ENCODE measurements around the gene MLPH.
A peak's percentile ranks its signal among the peaks of the same experiment; 100 is the strongest.

Gene MLPH

GRCh38 chr2:237486819-237487448, at the start of gene MLPH:
TSS of gene MLPH (plus strand) at chr2:237487251. CDS start at chr2:237493427, 6,176 bp downstream.
- no peak for DNase-seq (ENCODE audit: low read depth, low spot score)

- no peak for DNase-seq (ENCODE audit: low read depth, low spot score)
These were observed 49.5 kb upstream of the MLPH start for GRCh38 chr2:237437566-237437965.

- peak; percentile 34 for DNase-seq (ENCODE audit: low read depth, low spot score)
These were observed 48.7 kb upstream of the MLPH start for GRCh38 chr2:237438080-237438940.

DNA sequence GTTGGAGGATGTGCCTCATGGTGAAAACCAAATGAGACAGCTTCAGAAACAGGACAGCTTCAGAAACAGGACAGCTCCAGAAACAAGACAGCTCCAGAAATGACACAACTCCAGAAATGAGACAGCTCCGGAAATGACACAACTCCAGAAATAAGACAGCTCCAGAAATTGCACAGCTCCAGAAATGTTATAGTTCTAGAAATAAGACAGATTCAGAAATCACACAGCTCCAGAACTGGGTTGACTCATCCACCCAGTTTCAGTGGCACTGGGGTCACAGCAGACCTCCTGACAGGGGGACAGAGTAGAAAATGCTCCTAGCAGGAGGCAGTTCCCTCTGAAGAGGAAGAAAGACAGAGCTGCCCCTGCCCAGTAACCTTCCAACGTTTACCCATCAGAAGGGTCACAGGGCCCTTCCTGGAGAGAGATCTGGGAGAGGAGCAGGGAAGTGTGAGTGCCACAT, 46.2 kb upstream of the MLPH start:
- no peak for DNase-seq (ENCODE audit: low read depth, low spot score)

DNA sequence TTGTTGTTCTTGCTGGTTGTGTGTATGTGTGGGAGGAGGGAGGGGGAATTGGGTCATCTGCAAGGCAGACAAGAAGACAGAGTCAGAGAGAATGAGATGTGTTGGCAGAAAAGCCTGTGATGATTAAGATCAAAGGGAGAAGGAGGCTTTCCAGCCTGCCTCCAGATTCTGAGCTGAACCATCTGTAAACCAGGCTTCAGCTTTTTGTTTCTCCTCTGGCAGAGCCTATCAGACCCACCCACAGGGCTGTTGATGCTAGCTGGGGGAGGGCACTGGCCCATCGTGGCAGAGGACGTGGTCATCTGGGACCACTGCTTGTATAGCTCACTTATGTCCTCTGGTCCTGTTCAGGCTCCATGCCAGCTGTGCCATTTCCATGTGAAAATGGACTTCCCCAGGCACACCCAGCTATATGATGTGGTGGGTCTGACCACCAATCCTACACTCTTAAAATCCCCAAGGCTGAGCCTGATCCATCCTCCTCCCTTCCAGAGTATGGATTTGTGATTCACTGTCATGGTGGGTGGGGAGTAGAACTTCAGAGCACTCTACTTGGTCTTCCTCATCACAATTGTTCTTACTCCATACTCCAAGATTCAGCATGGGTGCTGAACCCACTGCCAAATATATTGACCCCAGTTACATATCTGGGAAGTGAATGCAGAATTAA, 45.3 kb upstream of the MLPH start:
- no peak for DNase-seq (ENCODE audit: low read depth, low spot score)

DNA sequence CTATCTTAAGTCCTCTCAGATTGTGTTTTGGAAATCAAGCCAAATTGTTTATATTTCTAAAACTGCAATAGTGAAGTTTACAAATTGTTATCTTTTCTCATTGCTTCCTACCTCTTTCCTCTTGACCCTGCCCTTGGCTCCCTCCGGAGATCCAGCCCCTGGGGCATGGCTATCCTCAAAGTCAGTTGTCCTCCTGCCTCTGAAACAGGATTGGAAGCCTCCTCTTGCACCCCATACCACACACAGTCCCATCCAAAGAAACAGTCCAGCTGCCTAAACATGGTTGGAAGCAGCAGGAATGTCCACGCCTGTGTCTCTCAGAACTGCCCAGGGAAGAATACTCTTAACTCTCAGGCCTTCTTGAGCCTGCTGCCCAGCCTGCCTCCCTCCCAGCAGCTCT, 43.0 kb upstream of the MLPH start:
- DNase-seq (ENCODE audit: low read depth, low spot score), result no peak

GRCh38 chr2:237445611-237446337, 41.3 kb upstream of the MLPH start:
- no peak for DNase-seq (ENCODE audit: low read depth, low spot score)

DNA sequence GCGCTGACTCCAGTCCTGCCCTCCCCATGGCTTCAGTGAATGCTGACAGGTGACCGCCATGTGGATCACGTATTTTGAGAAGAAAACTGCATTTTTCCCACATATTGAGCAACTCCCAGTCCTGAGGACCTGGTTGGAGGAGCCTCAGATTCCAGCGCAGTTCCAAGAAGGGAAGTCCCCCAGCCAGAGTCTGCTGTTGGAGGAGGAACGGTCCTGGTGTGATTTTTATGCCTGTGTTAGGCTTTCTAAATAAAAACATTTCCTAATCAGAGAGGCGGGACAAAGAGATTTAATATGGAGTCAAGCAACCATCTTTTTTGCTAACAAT, 40.7 kb upstream of the MLPH start:
- no peak for DNase-seq (ENCODE audit: low read depth, low spot score)

DNA sequence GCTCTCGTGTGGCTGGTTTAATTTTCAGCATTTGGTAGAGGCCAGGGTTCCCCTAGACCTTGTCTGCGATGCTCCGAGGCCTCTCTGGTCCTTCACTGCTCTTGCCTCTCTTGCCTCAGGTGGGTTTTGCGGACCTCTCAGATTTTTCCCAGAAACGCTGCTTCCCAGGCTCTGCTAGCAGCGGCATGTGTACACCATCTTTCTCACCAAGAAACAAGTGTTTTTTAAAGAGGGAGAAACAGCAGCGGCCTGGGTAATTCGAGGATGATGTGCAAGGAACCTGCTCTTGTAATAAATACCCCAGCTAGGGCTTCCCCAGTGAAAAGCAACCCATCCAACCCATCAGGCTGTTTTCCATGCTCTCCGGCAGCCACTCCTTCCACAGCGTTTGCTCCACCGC, 39.6 kb upstream of the MLPH start:
- DNase-seq (ENCODE audit: low read depth, low spot score), result no peak

DNA sequence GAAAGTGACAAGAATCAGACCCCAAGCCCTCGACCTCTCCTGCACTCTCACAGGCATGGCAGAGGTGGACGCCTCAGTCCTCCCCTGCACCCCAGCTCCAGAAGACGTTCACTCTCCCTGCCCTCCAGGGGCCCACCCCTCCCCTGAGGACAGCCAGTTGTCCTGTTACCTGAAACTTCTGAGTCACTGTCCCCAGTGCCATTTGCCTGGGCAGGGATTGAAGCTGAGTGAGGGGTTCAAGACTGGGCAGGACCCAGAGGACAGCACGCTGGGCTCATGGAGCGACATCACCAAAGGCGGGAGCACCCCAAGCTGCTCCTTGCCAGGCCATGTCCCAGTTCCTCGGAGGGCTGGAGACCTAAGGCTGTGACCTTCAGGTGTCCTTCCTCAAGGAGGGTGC, 38.9 kb upstream of the MLPH start:
- no peak for DNase-seq (ENCODE audit: low read depth, low spot score)

GRCh38 chr2:237448626-237449025, 38.4 kb upstream of the MLPH start:
- no peak for DNase-seq (ENCODE audit: low read depth, low spot score)

GRCh38 chr2:237449193-237449881, 37.7 kb upstream of the MLPH start:
- no peak for DNase-seq (ENCODE audit: low read depth, low spot score)

DNA sequence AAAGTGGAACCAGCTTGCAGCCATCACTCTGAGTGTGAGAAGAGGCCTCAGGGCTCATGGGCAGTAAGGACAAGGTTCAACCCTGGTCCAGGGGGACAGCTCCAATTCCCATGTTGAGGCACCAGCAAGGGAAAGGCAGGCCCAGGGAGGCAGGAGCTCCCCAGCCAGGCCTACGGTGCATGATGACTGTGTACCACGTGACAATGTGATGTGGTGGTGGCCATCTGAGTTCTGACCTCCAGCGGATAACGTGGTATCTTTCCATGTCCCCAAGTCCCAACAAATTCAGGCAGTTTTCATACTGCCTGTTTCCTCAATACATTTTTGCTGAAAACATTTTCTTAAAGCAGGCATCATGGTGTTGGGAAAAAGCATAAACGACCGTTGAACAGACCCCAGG, 36.9 kb upstream of the MLPH start:
- DNase-seq (ENCODE audit: low read depth, low spot score), result no peak

GRCh38 chr2:237450583-237450982, 36.5 kb upstream of the MLPH start:
- no peak for DNase-seq (ENCODE audit: low read depth, low spot score)

DNA sequence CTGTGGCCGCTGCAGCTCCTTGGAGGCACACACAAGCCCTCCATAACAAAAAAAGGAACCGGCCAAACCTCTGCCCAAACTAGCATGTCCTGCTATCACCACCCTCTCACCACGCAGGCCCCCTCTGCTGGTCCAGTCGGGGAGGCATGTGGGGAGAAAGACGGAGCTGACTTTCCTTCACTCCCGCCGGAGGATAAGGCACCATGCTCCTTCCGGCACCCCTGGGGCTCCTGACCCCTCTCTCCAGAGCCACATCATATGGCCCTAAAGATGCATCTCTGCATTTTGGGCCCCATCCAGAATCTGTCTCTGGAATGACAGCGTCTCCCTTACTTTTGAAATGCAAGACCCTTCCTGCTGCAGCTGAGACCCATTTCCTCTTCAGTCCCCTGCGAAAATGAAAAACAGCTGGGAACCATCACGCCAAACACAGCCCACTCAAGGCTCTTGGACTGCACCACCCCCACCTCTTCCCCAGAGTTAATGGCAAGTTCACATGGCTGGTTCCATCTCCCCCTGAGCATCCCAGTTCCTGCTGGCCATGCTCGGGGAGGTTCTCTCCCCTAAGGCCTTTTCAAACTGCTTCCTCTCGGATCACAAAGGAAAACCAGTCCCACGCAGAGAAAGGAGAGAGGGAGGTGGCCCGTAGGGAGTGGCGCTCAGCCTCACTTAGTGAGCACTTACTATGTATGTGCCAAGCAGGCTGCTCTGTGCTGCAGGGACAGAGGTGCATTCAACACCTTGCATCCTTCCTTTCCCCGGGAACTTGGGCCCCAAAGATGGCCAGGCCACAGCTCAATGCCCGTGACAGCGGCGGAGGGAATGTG, 35.2 kb upstream of the MLPH start:
- no peak for DNase-seq (ENCODE audit: low read depth, low spot score)

GRCh38 chr2:237452861-237453260, 34.2 kb upstream of the MLPH start:
- DNase-seq (ENCODE audit: low read depth, low spot score), result no peak

DNA sequence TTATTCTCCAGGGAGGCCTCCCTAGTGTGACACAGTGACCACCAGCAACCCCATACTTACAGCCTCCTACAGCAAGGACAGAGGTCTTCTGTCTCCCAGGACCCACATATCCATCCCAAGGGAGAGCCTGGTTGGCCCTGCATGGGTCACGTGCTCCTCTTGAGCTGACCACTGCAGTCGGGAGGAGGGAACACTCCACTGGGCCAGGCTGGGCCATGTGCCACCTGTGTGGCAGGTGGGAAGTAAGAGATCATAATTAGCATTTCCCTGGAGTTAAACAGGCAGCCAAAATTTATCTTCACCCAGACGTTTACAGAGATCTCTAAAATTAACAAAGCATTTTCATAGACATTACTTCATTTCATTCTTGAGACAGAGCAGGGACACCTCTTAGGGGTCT, 33.4 kb upstream of the MLPH start:
- no peak for DNase-seq (ENCODE audit: low read depth, low spot score)

- no peak for DNase-seq (ENCODE audit: low read depth, low spot score)
These were observed 31.3 kb upstream of the MLPH start for GRCh38 chr2:237455764-237456163.

DNA sequence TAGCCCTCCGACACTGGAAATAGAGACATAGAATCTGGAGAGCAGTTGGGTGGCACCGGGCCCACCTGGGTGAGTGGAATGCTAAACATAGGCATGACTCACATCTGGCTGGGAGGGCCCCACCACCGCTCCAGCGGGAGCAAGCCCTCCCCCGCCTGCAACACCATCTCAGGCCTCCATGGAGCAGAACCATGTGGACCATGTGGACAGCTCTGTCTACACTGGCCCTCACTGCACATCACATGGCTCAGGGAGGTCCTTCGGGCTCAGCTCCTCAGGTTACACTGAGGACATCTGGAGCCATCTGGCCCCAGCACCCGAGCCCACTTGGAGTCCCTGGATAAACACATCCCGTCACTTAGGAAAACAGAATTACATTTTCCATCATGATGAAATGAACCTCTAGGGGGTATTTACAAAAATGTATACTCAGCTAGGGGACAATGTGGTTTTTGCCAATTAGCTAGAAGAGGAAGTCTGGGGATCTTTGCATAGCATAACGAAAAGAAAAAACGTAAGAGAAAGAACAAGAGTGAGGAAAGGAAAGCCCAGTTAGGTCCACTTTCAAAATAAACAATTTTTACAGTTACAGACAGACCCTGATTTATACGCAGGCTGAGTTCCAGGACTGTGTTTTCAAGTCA, 30.7 kb upstream of the MLPH start:
- peak; percentile 93 for DNase-seq (ENCODE audit: low read depth, low spot score)

DNA sequence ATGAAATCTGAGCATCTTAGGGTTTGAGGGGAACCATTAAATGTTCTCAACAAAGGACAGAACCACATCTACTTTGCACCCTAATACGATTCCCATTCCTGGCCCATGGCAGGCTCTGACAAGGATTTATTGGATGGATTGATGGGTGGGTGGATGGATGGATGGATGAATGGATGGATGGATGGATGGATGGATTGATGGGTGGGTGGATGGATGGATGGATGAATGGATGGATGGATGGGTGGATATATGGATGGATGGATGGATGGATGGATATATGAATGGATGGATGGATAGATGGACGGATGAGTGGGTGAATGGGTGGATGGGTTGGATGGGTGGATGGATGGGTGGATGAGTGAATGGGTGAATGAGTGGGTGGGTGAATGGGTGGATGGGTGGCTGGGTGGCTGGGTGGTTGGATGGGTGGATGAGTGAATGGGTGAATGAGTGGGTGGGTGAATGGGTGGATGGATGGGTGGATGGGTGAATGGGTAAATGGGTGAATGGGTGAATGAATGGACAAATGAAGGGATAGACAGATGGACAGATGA, 29.6 kb upstream of the MLPH start:
- DNase-seq (ENCODE audit: low read depth, low spot score), result no peak

Data from brain pericyte (primary cell).